WTC11 (cell line): ENCODE measurements around the gene EMX2. TPM values are rescaled to one million over a fixed set of nuclear protein-coding genes. Genes with fewer than 3 reads are reported as not detected.

Experiments used
- ATAC-seq: fragments of 200-7000 bp; cut with Tn5 transposase; 2 replicates; pipeline ENCODE4 v1.10.0; 2021; ENCODE audit warnings: mild to moderate bottlenecking, moderate library complexity
- CTCF ChIA-PET: fragments of 300-600 bp; sonication (Branson Sonifier 250); formaldehyde crosslinking; loops from one replicate; lab custom pipeline; 2021; ENCODE audit warnings: antibody characterized with exemption; lab: Charles Lee
- POLR2A ChIA-PET: fragments of 350-600 bp; sonication (Branson Sonifier 250); formaldehyde crosslinking; loops from one replicate; lab custom pipeline; 2021; ENCODE audit warnings: antibody characterized with exemption; lab: Charles Lee
- DNase-seq: peaks from one replicate; pipeline ENCODE4 v3.0.0; 2021; ENCODE audit warnings: low spot score
- H3K27ac Mint-ChIP-seq: 2 replicates; pipeline ENCODE4 v1.8.0; 2021; ENCODE audit warnings: mixed read lengths
- H3K27me3 Mint-ChIP-seq: 2 replicates; pipeline ENCODE4 v1.8.0; 2021; ENCODE audit warnings: low read depth, mild to moderate bottlenecking, moderate library complexity, mixed read lengths
- H3K36me3 Mint-ChIP-seq: 2 replicates; pipeline ENCODE4 v1.8.0; 2021; ENCODE audit warnings: mixed read lengths
- H3K4me1 Mint-ChIP-seq: 2 replicates; pipeline ENCODE4 v1.8.0; 2022; ENCODE audit warnings: mixed read lengths
- H3K4me3 Mint-ChIP-seq: 2 replicates; pipeline ENCODE4 v1.8.0; 2021; ENCODE audit warnings: mild to moderate bottlenecking, moderate library complexity, mixed read lengths
- H3K9me3 Mint-ChIP-seq: 2 replicates; pipeline ENCODE4 v1.8.0; 2021; ENCODE audit warnings: mixed read lengths
- CBFB ChIP-seq: sonication (generic); formaldehyde crosslinking; IDR thresholded peaks from 2 replicates; pipeline ENCODE4 v1.8.1; 2022; ENCODE audit warnings: mild to moderate bottlenecking, low read depth, missing genetic modification reagents
- GTF2I ChIP-seq: fragments of 250-450 bp; sonication (Bioruptor Pico); conservative IDR thresholded peaks from 2 replicates; pipeline ENCODE4 v1.4.0; 2021; ENCODE audit warnings: mild to moderate bottlenecking
- NFYB ChIP-seq: sonication (generic); formaldehyde crosslinking; conservative IDR thresholded peaks from 2 replicates; pipeline ENCODE4 v1.8.0; 2022; ENCODE audit warnings: low read depth, missing genetic modification reagents
- PRRX2 ChIP-seq: fragments of 250-450 bp; sonication (Bioruptor Pico); IDR thresholded peaks from 2 replicates; pipeline ENCODE4 v1.8.0; 2021; ENCODE audit warnings: mild to moderate bottlenecking
- TP53 ChIP-seq: sonication (generic); formaldehyde crosslinking; IDR thresholded peaks from 2 replicates; pipeline ENCODE4 v1.8.1; 2023; ENCODE audit warnings: mild to moderate bottlenecking, missing genetic modification reagents
- ZNF138 ChIP-seq: sonication (generic); formaldehyde crosslinking; conservative IDR thresholded peaks from 2 replicates; pipeline ENCODE4 v1.8.1; 2022; ENCODE audit warnings: mild to moderate bottlenecking, moderate library complexity, missing genetic modification reagents
- total RNA-seq: library from RNA; stranded (reverse); gene quantifications from 3 replicates; pipeline ENCODE4 v1.2.3, GENCODE V29; 2021
- TF ChIP-seq, protein P1 (sequence below): fragments of 250-450 bp; sonication (Bioruptor Pico); IDR thresholded peaks from 2 replicates; pipeline ENCODE4 v1.9.0; 2021; ENCODE audit warnings: mild to moderate bottlenecking
- TF ChIP-seq, protein P2 (sequence below): sonication (generic); formaldehyde crosslinking; IDR thresholded peaks from 2 replicates; pipeline ENCODE4 v1.8.0; 2023; ENCODE audit warnings: missing genetic modification reagents, mild to moderate bottlenecking, borderline replicate concordance
- TF ChIP-seq, protein P3 (sequence below): sonication (generic); formaldehyde crosslinking; IDR thresholded peaks from 2 replicates; pipeline ENCODE4 v1.8.1; 2023; ENCODE audit warnings: mild to moderate bottlenecking, missing genetic modification reagents, moderate library complexity
- TF ChIP-seq, protein P4 (sequence below): fragments of 250-450 bp; sonication (Bioruptor Pico); IDR thresholded peaks from 2 replicates; pipeline ENCODE4 v1.9.0; 2021; ENCODE audit warnings: mild to moderate bottlenecking, borderline replicate concordance
- TF ChIP-seq, protein P5 (sequence below): sonication (generic); formaldehyde crosslinking; IDR thresholded peaks from 2 replicates; pipeline ENCODE4 v1.8.1; 2023; ENCODE audit warnings: mild to moderate bottlenecking, missing genetic modification reagents

EMX2 gene
- total RNA-seq, 1 experiment from 2014 or later = not detected

DNA sequence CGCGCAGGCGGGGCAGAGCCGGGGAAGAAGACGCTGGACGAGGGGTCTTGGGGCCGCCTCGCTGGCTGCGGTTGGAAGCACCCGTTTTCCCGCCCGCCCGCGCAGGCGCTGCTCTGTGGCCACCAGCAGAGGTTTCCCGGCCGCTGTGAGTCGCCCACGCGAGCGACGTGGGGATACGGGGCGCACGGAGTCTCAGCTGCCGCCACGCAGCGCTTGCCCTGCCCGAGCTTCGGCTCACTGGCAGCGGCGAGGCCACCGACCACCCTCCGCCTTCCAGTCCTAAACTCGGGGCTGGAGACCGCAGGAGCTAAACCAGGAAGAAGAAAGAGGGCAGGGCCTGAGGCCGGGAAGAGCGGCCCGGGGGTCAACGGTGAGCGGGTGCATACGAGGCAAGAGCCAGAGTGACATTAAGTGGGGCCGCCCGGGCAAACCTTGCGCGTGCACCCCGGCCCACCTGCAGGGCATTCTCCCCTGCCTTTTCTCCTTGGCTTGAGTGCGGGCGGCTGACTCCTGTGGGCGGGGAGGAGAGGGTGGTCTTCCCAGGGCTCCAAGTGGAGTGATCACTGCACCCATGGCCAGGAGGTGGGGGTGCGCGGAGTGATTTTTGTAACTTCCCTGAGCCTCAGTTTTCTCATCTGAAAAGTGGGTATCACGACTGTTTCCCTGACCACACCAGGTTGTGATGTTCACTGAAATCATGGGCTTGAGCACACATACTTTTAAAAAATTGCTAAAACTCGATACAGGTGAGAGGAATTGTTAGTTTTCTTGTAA is 7.1 kb upstream of the EMX2 start:
- 0 out of 2 replicates have a peak, but pooled peaks have one; percentile 5 for ATAC-seq
- Mint-ChIP-seq H3K36me3 (no peaks in the 10 kb centered on the region), H3K4me1 (peaks cover 19% of the 10 kb centered on the region), H3K4me3 (peak overlapping the region; percentile 34), H3K9me3 (no peaks in the 10 kb centered on the region), H3K27ac (no peak overlapping the region), H3K27me3 (peaks cover 100% of the 10 kb centered on the region)
- TF ChIP-seq GTF2I (CRISPR knock-in tag) (peak; percentile 63; the same call in 1 of the 2 replicates), PRRX2 (CRISPR knock-in tag) (no peak)
- TF ChIP-seq, protein P1, sequence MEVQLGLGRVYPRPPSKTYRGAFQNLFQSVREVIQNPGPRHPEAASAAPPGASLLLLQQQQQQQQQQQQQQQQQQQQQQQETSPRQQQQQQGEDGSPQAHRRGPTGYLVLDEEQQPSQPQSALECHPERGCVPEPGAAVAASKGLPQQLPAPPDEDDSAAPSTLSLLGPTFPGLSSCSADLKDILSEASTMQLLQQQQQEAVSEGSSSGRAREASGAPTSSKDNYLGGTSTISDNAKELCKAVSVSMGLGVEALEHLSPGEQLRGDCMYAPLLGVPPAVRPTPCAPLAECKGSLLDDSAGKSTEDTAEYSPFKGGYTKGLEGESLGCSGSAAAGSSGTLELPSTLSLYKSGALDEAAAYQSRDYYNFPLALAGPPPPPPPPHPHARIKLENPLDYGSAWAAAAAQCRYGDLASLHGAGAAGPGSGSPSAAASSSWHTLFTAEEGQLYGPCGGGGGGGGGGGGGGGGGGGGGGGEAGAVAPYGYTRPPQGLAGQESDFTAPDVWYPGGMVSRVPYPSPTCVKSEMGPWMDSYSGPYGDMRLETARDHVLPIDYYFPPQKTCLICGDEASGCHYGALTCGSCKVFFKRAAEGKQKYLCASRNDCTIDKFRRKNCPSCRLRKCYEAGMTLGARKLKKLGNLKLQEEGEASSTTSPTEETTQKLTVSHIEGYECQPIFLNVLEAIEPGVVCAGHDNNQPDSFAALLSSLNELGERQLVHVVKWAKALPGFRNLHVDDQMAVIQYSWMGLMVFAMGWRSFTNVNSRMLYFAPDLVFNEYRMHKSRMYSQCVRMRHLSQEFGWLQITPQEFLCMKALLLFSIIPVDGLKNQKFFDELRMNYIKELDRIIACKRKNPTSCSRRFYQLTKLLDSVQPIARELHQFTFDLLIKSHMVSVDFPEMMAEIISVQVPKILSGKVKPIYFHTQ = no peak
- DNase-seq = peak; percentile 22
- ChIA-PET POLR2A (no interaction called here), CTCF (interaction anchor here (1.1 to 2.3 kb wide), 3 partner anchors 16 to 319 kb away, joined by 6 to 13 read pairs (median 8); no protein-coding TSS in a partner anchor)

DNA sequence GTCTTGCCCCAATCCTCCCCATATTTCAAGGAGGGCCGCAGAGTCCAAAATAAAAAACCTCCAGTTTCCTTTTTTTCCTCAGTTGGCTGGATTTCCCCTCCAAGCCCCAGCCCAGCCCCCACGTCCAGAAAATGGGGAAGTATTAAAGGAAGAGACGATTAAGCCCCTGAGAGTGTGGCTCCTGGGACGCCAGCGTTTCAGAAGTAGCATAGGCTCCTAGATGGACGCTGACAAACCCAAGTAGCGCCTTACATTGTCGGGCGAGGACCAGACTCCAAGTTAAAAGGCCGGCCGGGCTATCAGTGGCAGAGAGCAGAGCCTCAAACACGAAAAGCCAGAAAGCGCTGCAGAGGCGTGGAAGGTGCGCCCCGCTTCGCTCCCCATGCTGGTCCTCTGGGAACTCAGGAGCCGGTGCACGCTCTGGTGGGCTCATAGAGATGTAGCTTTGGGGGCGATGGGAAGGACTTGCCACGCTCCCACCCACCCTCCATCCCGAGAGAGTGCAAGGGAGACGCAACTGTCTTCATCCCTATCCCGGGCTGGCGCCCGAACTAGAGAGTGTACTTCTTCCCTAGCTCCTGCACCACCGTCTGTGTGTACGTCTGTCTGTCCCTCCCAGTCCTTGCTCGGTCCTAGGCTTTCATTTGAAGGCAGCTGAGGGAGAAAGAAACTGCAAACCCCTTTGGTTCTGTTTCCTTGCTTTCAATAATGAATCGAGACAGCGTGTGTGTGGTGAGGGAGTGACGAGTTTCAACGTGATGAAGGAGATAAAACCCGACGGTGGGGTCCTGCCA is 6.3 kb upstream of the EMX2 start:
- TF ChIP-seq ZNF138 (CRISPR knock-in tag) = no peak
- TF ChIP-seq, protein P2, sequence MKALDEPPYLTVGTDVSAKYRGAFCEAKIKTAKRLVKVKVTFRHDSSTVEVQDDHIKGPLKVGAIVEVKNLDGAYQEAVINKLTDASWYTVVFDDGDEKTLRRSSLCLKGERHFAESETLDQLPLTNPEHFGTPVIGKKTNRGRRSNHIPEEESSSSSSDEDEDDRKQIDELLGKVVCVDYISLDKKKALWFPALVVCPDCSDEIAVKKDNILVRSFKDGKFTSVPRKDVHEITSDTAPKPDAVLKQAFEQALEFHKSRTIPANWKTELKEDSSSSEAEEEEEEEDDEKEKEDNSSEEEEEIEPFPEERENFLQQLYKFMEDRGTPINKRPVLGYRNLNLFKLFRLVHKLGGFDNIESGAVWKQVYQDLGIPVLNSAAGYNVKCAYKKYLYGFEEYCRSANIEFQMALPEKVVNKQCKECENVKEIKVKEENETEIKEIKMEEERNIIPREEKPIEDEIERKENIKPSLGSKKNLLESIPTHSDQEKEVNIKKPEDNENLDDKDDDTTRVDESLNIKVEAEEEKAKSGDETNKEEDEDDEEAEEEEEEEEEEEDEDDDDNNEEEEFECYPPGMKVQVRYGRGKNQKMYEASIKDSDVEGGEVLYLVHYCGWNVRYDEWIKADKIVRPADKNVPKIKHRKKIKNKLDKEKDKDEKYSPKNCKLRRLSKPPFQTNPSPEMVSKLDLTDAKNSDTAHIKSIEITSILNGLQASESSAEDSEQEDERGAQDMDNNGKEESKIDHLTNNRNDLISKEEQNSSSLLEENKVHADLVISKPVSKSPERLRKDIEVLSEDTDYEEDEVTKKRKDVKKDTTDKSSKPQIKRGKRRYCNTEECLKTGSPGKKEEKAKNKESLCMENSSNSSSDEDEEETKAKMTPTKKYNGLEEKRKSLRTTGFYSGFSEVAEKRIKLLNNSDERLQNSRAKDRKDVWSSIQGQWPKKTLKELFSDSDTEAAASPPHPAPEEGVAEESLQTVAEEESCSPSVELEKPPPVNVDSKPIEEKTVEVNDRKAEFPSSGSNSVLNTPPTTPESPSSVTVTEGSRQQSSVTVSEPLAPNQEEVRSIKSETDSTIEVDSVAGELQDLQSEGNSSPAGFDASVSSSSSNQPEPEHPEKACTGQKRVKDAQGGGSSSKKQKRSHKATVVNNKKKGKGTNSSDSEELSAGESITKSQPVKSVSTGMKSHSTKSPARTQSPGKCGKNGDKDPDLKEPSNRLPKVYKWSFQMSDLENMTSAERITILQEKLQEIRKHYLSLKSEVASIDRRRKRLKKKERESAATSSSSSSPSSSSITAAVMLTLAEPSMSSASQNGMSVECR (CRISPR knock-in tag) = no peak
- TF ChIP-seq, protein P3, sequence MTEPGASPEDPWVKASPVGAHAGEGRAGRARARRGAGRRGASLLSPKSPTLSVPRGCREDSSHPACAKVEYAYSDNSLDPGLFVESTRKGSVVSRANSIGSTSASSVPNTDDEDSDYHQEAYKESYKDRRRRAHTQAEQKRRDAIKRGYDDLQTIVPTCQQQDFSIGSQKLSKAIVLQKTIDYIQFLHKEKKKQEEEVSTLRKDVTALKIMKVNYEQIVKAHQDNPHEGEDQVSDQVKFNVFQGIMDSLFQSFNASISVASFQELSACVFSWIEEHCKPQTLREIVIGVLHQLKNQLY (CRISPR knock-in tag) = no peak
- TF ChIP-seq, protein P4, sequence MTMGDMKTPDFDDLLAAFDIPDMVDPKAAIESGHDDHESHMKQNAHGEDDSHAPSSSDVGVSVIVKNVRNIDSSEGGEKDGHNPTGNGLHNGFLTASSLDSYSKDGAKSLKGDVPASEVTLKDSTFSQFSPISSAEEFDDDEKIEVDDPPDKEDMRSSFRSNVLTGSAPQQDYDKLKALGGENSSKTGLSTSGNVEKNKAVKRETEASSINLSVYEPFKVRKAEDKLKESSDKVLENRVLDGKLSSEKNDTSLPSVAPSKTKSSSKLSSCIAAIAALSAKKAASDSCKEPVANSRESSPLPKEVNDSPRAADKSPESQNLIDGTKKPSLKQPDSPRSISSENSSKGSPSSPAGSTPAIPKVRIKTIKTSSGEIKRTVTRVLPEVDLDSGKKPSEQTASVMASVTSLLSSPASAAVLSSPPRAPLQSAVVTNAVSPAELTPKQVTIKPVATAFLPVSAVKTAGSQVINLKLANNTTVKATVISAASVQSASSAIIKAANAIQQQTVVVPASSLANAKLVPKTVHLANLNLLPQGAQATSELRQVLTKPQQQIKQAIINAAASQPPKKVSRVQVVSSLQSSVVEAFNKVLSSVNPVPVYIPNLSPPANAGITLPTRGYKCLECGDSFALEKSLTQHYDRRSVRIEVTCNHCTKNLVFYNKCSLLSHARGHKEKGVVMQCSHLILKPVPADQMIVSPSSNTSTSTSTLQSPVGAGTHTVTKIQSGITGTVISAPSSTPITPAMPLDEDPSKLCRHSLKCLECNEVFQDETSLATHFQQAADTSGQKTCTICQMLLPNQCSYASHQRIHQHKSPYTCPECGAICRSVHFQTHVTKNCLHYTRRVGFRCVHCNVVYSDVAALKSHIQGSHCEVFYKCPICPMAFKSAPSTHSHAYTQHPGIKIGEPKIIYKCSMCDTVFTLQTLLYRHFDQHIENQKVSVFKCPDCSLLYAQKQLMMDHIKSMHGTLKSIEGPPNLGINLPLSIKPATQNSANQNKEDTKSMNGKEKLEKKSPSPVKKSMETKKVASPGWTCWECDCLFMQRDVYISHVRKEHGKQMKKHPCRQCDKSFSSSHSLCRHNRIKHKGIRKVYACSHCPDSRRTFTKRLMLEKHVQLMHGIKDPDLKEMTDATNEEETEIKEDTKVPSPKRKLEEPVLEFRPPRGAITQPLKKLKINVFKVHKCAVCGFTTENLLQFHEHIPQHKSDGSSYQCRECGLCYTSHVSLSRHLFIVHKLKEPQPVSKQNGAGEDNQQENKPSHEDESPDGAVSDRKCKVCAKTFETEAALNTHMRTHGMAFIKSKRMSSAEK (CRISPR knock-in tag) = no peak
- TF ChIP-seq CBFB (CRISPR knock-in tag) = no peak
- TF ChIP-seq, protein P5, sequence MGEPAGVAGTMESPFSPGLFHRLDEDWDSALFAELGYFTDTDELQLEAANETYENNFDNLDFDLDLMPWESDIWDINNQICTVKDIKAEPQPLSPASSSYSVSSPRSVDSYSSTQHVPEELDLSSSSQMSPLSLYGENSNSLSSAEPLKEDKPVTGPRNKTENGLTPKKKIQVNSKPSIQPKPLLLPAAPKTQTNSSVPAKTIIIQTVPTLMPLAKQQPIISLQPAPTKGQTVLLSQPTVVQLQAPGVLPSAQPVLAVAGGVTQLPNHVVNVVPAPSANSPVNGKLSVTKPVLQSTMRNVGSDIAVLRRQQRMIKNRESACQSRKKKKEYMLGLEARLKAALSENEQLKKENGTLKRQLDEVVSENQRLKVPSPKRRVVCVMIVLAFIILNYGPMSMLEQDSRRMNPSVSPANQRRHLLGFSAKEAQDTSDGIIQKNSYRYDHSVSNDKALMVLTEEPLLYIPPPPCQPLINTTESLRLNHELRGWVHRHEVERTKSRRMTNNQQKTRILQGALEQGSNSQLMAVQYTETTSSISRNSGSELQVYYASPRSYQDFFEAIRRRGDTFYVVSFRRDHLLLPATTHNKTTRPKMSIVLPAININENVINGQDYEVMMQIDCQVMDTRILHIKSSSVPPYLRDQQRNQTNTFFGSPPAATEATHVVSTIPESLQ (CRISPR knock-in tag) = no peak
- no peak for TF ChIP-seq NFYB (CRISPR knock-in tag)
- TF ChIP-seq TP53 (CRISPR knock-in tag) = no peak
- ChIA-PET POLR2A (no interaction called here), CTCF (interaction anchor here (0.6 to 3.2 kb wide), 25 partner anchors 11 to 923 kb away, joined by 3 to 28 read pairs (median 4); no protein-coding TSS in a partner anchor)
- H3K27me3 Mint-ChIP-seq = peaks cover 100% of the 10 kb centered on the region
- H3K36me3 Mint-ChIP-seq = no peaks in the 10 kb centered on the region
- peak; percentile 20 for DNase-seq
- peaks cover 25% of the 10 kb centered on the region for H3K4me1 Mint-ChIP-seq
- no peak overlapping the region for H3K27ac Mint-ChIP-seq
- ATAC-seq = no peak
- no peaks in the 10 kb centered on the region for H3K9me3 Mint-ChIP-seq
- H3K4me3 Mint-ChIP-seq = peak overlapping the region; percentile 24; the same call in 1 of the 2 replicates
